ENCODE data around the gene TMEM26.
A peak's percentile ranks its signal among the peaks of the same experiment; 100 is the strongest.
"Not testable (repeated sequence)": the region's sequence is repeated elsewhere in the genome, so short reads cannot be mapped to it uniquely, and the experiment has no call there.

TMEM26 gene

GRCh38 chr10:61398366-61399129 lies 54.6 kb downstream of the TMEM26 start:
- Mint-ChIP-seq H3K27ac (no peak overlapping the region), H3K27me3 (ENCODE audit: low read depth) (peaks cover 4% of the 10 kb centered on the region), H3K4me1 (ENCODE audit: low read depth) (peaks cover 7% of the 10 kb centered on the region), H3K36me3 (ENCODE audit: low read depth) (no peaks in the 10 kb centered on the region), H3K9me3 (no peaks in the 10 kb centered on the region), H3K4me3 (no peak overlapping the region)

GRCh38 chr10:61397175-61397986 lies 55.8 kb downstream of the TMEM26 start:
- no peaks in the 10 kb centered on the region for H3K36me3 Mint-ChIP-seq (ENCODE audit: low read depth)
- peak overlapping the region; percentile 31 for H3K27ac Mint-ChIP-seq
- H3K27me3 Mint-ChIP-seq (ENCODE audit: low read depth): peaks cover 11% of the 10 kb centered on the region
- peak overlapping the region; percentile 67 for H3K4me3 Mint-ChIP-seq
- H3K4me1 Mint-ChIP-seq (ENCODE audit: low read depth): peaks cover 7% of the 10 kb centered on the region
- H3K9me3 Mint-ChIP-seq: peaks cover 6% of the 10 kb centered on the region

- no peaks in the 10 kb centered on the region for H3K36me3 Mint-ChIP-seq (ENCODE audit: low read depth)
- H3K9me3 Mint-ChIP-seq: peaks cover 6% of the 10 kb centered on the region
- no peaks in the 10 kb centered on the region for H3K4me1 Mint-ChIP-seq (ENCODE audit: low read depth)
- no peak overlapping the region for H3K27ac Mint-ChIP-seq
- no peak overlapping the region for H3K4me3 Mint-ChIP-seq
- peaks cover 11% of the 10 kb centered on the region for H3K27me3 Mint-ChIP-seq (ENCODE audit: low read depth)
Observed at GRCh38 chr10:61391281-61391680, 61.9 kb downstream of the TMEM26 start.

DNA sequence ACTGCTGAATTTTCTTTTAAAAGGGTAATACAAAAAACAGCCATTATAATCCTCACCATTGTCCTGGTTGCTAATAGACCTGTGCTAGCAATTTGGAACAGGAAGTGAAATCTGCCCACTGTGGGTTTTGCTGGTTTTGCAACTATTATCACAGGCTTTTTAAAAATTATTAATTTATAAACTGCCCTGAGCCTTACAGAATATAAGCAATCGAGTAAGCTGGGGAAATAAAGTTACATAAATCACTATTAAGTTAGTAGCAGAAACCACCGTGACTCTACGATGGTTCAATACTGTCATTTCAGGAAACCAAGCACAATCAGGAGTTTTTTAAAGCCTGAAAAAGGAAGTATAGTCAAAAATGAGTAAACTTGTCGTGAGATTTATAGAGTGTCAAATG lies 62.3 kb downstream of the TMEM26 start:
- H3K4me1 Mint-ChIP-seq (ENCODE audit: low read depth): no peaks in the 10 kb centered on the region
- no peak overlapping the region for H3K4me3 Mint-ChIP-seq
- peaks cover 6% of the 10 kb centered on the region for H3K9me3 Mint-ChIP-seq
- H3K36me3 Mint-ChIP-seq (ENCODE audit: low read depth): no peaks in the 10 kb centered on the region
- H3K27me3 Mint-ChIP-seq (ENCODE audit: low read depth): peaks cover 11% of the 10 kb centered on the region
- H3K27ac Mint-ChIP-seq: no peak overlapping the region

DNA sequence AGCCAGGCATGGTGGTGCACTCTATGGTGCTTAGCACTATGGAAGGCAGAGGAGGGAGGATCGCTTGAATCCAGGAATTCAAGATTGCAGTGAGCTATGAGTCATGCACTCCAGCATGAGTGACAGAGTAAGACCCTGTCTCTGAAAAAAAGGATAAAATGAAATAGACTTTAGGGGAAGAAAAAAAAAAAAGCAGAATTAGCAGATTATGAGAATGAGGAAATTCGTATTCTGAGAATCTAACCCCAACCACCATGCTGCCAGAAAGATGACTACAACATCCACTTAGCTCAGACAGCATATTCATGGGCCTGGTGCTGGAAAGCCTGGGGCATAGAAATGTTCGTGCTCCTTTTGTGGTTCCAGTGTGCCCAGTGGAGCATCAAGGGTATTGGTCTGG lies 63.3 kb downstream of the TMEM26 start:
- Mint-ChIP-seq H3K27me3 (ENCODE audit: low read depth) (peaks cover 11% of the 10 kb centered on the region), H3K27ac (no peak overlapping the region), H3K4me3 (no peak overlapping the region), H3K4me1 (ENCODE audit: low read depth) (no peaks in the 10 kb centered on the region), H3K36me3 (ENCODE audit: low read depth) (no peaks in the 10 kb centered on the region), H3K9me3 (peaks cover 6% of the 10 kb centered on the region)

- H3K36me3 Mint-ChIP-seq (ENCODE audit: low read depth); H3K4me1 Mint-ChIP-seq (ENCODE audit: low read depth); H3K4me3 Mint-ChIP-seq; H3K27ac Mint-ChIP-seq; H3K9me3 Mint-ChIP-seq: not testable (repeated sequence)
- H3K27me3 Mint-ChIP-seq (ENCODE audit: low read depth): peaks cover 11% of the 10 kb centered on the region
Observed at GRCh38 chr10:61388986-61389385, 64.2 kb downstream of the TMEM26 start.

- Mint-ChIP-seq H3K9me3 (no peaks in the 10 kb centered on the region), H3K27me3 (ENCODE audit: low read depth) (no peaks in the 10 kb centered on the region), H3K36me3 (ENCODE audit: low read depth) (no peaks in the 10 kb centered on the region), H3K27ac (no peak overlapping the region), H3K4me1 (ENCODE audit: low read depth) (no peaks in the 10 kb centered on the region), H3K4me3 (no peak overlapping the region)
Observed at GRCh38 chr10:61385231-61386001, 67.8 kb downstream of the TMEM26 start.

DNA sequence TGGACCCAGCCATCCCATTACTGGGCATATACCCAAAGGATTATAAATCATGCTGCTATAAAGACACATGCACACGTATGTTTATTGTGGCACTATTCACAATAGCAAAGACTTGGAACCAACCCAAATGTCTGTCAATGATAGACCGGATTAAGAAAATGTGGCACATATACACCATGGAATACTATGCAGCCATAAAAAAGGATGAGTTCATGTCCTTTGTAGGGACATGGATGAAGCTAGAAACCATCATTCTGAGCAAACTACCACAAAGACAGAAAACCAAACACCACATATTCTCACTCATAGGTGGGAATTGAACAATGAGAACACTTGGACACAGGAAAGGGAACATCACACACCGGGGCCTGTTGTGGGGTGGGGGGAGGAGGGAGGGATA lies 72.0 kb downstream of the TMEM26 start:
- not testable (repeated sequence) for H3K36me3 Mint-ChIP-seq (ENCODE audit: low read depth); H3K27me3 Mint-ChIP-seq (ENCODE audit: low read depth); H3K4me3 Mint-ChIP-seq; H3K27ac Mint-ChIP-seq; H3K9me3 Mint-ChIP-seq; H3K4me1 Mint-ChIP-seq (ENCODE audit: low read depth)

DNA sequence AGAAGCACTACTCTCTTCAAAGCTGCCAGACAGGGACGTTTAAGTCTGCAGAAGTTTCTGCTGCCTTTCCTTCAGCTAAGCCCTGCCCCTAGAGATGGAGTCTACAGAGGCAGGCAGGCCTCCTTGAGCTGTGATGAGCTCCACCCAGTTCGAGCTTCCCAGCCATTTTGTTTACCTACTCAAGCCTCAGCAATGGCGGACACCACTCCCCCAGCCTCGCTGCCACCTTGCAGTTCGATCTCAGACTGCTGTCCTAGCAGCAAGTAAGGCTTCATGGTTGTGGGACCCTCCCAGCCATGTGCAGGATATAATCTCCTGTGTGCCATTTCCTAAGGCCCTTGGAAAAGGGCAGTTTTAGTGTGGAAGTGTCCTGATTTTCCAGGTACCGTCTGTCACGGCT lies 74.3 kb downstream of the TMEM26 start:
- Mint-ChIP-seq H3K4me1 (ENCODE audit: low read depth) (no peaks in the 10 kb centered on the region), H3K27me3 (ENCODE audit: low read depth) (peaks cover 4% of the 10 kb centered on the region), H3K9me3 (peaks cover 5% of the 10 kb centered on the region), H3K36me3 (ENCODE audit: low read depth) (no peaks in the 10 kb centered on the region), H3K4me3 (no peak overlapping the region), H3K27ac (no peak overlapping the region)

DNA sequence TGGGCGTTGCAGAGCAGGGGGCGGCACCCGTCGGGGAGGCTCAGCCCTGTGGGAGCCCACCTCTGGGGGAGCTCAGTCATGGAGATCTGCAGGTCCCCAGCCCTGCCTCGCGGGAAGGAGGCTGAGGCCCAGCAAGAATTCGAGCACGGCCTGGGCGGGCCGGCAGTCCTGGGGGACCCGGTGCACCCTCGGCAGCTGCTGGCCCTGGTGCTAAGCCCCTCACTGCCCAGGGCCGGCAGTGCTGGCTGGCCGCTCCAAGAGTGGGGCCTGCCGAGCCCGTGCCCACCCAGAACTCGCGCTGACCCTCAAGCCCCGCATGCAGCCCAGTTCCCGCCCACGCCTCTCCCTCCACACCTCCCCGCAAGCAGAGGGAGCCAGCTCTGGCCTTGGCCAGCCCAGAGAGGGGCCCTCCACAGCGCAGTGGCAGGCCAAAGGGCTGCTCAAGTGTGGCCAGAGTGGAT lies 76.2 kb downstream of the TMEM26 start:
- H3K27me3 Mint-ChIP-seq (ENCODE audit: low read depth): peaks cover 4% of the 10 kb centered on the region
- H3K4me1 Mint-ChIP-seq (ENCODE audit: low read depth): no peaks in the 10 kb centered on the region
- H3K4me3 Mint-ChIP-seq: no peak overlapping the region
- peaks cover 5% of the 10 kb centered on the region for H3K9me3 Mint-ChIP-seq
- no peak overlapping the region for H3K27ac Mint-ChIP-seq
- H3K36me3 Mint-ChIP-seq (ENCODE audit: low read depth): no peaks in the 10 kb centered on the region

- Mint-ChIP-seq H3K27me3 (ENCODE audit: low read depth) (peaks cover 4% of the 10 kb centered on the region), H3K4me3 (no peak overlapping the region), H3K36me3 (ENCODE audit: low read depth) (no peaks in the 10 kb centered on the region), H3K9me3 (peaks cover 5% of the 10 kb centered on the region), H3K4me1 (ENCODE audit: low read depth) (no peaks in the 10 kb centered on the region), H3K27ac (no peak overlapping the region)
Observed at GRCh38 chr10:61376377-61376776, 76.8 kb downstream of the TMEM26 start.

DNA sequence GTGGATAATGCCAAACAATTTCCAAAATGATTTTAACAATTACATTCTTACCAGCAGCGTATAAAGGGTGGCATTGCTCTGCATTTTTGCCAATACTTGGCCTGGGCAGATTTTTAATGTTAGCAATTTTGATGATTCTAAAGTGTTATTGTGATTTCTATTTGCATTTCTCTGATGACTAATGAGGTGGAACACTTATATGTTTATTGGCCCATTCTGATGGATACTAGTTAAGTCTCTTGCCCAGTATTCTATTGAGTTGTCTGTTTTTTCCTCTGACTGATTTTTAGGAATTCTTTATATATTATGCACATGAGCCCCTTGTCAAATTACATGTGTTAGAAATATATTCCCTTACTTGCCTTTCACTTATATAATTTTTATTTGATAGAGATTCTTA lies 86.8 kb downstream of the TMEM26 start:
- Mint-ChIP-seq H3K27me3 (ENCODE audit: low read depth) (no peaks in the 10 kb centered on the region), H3K4me1 (ENCODE audit: low read depth) (no peaks in the 10 kb centered on the region), H3K36me3 (ENCODE audit: low read depth) (no peaks in the 10 kb centered on the region), H3K4me3 (no peak overlapping the region), H3K27ac (no peak overlapping the region), H3K9me3 (no peaks in the 10 kb centered on the region)

DNA sequence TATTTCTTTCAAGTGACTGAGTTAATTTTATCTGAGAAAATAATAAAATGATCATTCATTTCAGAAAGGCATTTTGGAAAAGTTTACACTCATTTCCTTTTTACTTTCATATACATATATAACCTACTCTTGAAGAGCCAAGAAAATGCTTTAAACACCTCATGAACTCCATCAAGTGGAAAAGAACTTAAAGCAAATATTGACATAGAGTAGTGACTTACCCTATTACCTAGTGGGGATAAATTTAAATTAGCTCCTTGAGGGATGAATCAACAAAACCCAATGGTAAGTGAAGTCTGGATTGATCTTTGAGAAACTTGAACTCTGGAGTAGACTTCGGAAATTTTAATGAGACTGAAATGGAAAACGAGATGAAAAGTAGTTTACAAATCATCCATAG lies 88.6 kb downstream of the TMEM26 start:
- H3K4me3 Mint-ChIP-seq: no peak overlapping the region
- H3K36me3 Mint-ChIP-seq (ENCODE audit: low read depth): no peaks in the 10 kb centered on the region
- no peaks in the 10 kb centered on the region for H3K4me1 Mint-ChIP-seq (ENCODE audit: low read depth)
- no peaks in the 10 kb centered on the region for H3K9me3 Mint-ChIP-seq
- H3K27me3 Mint-ChIP-seq (ENCODE audit: low read depth): no peaks in the 10 kb centered on the region
- H3K27ac Mint-ChIP-seq: no peak overlapping the region

GRCh38 chr10:61363006-61363405 lies 90.2 kb downstream of the TMEM26 start:
- Mint-ChIP-seq H3K4me1 (ENCODE audit: low read depth) (no peaks in the 10 kb centered on the region), H3K4me3 (no peak overlapping the region), H3K27ac (no peak overlapping the region), H3K9me3 (no peaks in the 10 kb centered on the region), H3K27me3 (ENCODE audit: low read depth) (no peaks in the 10 kb centered on the region), H3K36me3 (ENCODE audit: low read depth) (no peaks in the 10 kb centered on the region)
